MM.1S (cell line): ENCODE data around the gene SSBP2.

ENCODE experiments used
- CTCF ChIP-seq: fragments of 300-600 bp; sonication (generic); IDR thresholded peaks from 2 replicates; pipeline ENCODE4 v1.5.1; 2016; ENCODE audit warnings: antibody characterized with exemption, low read length, mixed read lengths
- EZH2 ChIP-seq: fragments of 300-600 bp; sonication (generic); optimal IDR thresholded peaks from 2 replicates; pipeline ENCODE3; 2017; ENCODE audit warnings: low read depth, mild to moderate bottlenecking, antibody characterized with exemption, low read length, mixed read lengths
- EZH2phosphoT487 ChIP-seq: fragments of 300-600 bp; sonication (generic); IDR thresholded peaks from 2 replicates; pipeline ENCODE4 v1.6.1; 2018; ENCODE audit warnings: antibody characterized with exemption, low read length

- TF ChIP-seq CTCF (no peak), EZH2 (no peak), EZH2phosphoT487 (no peak)
These were observed 117.4 kb downstream of the SSBP2 start for GRCh38 chr5:81633471-81633870.
